Stimulated activated CD8-positive, alpha-beta memory T cell treated with anti-CD3 and anti-CD28 coated beads, Interleukin-7, amount 100 ng/mL, for 48 hours (primary cell): ENCODE measurements around the gene ELMO1.

Experiments
- DNase-seq, 2 donors: peaks; one replicate each; pipeline ENCODE4 v3.0.0-alpha.2; 2020; ENCODE audit warnings: low read depth in 1 of 2; ENCODE audit errors: extremely low read depth in 1 of 2

Gene ELMO1

DNA sequence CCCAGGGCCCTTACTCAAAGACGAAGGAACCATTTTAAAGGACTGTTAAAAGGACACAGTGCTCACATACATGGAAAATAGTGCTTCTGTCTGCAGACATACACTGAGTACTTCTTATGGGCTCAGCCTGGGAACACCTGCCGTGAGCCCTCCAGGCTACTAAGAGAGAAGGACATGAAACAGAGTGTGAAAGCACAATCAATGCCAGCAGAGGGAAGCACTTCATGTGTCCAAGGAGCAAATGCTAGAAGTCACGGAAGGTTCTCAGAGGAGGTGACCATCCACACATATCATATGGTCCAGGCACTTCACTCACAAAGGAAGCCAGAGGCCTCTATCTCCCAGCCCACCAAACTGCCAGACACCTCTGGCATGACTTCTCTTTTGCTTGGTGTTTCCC lies 15.5 kb downstream of the ELMO1 start:
- DNase-seq, result no peak

DNA sequence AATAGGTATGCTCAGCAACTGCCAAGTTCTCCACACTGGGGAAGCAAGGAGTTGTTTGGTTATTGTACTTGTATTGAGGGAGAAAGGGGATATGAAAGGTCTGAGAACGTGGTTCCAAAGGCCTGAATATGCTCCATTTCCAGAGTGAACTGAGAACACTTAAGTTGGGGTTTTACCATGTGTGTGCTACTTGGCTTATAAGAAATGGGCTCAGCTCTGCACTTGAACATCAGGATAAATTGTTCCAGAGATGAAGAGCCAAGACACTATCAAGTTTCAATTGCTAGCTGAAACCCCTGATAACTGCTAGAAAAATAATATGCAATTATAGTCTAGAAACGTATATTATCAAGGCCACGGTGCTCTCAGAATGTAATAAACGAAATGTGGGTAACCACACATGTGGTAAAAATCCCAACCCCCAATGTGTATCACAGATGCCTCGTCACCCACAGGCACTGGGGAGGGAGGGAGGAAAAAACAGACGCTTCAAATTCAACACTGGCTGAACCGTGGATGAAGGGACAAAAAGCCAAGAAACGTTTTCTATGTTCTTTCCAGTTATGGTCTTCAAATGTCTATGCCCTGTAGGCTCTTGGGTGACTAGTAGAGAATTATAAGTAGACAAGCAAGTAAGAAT lies 16.3 kb downstream of the ELMO1 start:
- no peak for DNase-seq

- no peak for DNase-seq
Observed at GRCh38 chr7:37431413-37431812, 17.3 kb downstream of the ELMO1 start.

DNA sequence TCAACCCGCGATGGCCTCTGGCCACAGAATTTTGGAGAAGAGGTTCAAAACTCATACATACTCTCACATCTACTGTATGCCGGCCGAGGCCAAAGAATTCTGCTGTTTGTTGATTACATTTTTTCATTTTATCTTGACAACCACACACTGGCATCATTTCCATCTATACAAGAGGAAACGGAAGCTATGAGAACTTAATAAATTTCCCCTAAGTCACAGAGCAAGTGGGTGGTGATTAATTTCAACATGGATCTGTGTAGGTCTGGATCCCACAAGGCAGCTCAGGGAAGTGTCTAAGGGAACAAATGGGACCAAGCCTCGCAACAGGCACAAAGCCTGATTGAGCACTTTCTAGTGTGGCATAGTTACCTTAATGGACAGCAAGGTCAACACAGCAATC lies 18.0 kb downstream of the ELMO1 start:
- no peak for DNase-seq

GRCh38 chr7:37430171-37430570 lies 18.5 kb downstream of the ELMO1 start:
- DNase-seq, result no peak

GRCh38 chr7:37429435-37429791 lies 19.3 kb downstream of the ELMO1 start:
- no peak for DNase-seq

DNA sequence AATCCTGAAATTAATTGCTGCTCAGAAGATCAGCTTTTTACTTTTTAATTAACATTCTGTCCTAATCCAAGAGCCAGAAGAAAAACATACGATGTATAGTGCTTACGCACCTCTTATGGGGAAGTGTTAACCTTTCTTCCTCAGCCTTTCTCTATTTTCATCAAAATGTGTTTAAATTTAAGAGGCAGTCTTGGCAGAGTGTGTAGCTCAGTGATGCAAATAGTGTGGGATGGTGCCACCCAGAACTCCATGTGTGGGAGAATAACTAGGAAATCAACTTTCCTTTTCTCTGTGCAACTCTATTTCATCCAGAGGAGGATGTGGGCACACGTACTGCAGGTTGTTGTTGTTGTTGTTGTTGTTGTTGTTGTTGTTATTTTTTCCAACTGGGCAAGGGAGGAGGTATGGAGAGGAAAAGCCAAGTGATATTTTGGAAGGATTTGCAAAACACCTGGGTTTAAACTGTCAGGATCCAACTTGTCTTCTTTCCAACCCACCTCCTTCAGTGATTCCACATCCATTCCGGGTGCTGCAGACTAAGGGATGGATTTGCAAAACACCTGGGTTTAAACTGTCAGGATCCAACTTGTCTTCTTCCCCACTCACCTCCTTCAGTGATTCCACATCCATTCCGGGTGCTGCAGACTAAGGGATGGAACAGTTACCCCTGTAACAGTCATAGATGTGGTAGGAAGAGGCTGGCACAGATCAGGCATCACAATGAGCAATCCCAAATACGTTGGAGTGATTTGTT lies 19.8 kb downstream of the ELMO1 start:
- no peak for DNase-seq

DNA sequence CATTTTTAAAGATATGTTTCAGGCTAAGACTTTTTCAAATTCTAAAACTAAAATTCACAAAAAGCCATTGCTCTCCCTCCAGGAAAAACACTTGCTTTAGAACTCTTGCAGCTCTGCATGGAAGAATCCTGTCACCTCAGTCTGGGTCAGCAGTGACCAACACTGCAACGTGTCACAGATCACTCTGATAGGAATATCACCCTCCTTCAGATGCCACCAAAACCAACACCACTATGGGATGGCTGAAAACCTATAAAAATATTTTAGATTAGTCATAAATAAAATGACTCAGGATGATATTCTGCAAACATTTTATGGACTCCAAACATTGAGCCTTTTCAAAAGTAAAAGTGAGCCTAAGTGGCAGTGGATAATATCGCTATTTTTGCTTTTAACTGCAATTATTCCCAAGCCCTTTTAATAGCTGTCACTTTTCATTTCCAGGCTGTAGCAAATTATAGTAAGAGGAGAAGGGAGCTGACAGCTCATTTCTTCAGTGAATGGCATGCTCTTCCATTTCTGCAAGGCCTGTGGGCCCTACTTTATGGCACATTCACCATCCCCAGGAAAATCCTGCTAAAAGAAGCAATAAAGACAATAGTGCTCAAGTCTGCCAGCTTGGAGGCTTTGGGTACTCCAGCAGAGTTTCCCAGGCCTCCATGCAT lies 21.3 kb downstream of the ELMO1 start:
- no peak for DNase-seq

GRCh38 chr7:37425498-37425897 lies 23.2 kb downstream of the ELMO1 start:
- DNase-seq, result no peak

GRCh38 chr7:37424995-37425394 lies 23.7 kb downstream of the ELMO1 start:
- DNase-seq, result no peak

GRCh38 chr7:37424521-37424920 lies 24.1 kb downstream of the ELMO1 start:
- DNase-seq, result no peak

DNA sequence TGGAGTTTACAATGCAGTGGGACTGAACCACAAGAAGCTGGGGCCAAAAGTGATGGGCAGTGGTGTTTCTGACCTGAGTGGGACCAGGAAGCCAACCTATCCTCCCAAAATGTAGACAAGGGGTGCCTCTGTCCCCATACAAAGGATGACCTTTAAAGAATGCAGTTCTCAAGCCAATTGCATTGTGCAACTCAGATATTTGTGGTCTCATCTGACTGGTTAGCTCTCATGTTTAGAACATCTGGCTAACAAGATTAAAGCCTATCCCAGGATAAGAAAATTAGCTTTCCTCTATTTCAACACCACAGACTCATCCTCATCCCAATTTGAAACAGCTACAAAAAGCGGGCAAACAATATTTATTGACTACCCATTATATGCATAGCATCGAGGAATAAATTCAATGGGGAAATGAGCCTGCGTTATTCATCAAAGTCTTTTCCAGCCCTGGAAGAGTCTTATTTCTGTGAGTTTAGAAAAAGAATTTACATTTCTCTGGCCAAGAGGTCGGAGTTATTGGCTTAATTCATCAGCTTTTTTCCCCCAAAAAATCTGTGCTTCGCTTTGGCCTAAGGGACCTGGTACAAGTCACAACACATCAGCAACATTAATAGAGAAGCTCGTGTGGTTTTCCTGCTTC lies 26.7 kb downstream of the ELMO1 start:
- no peak for DNase-seq

- DNase-seq, result no peak
Observed at GRCh38 chr7:37420946-37421695, 27.5 kb downstream of the ELMO1 start.

DNA sequence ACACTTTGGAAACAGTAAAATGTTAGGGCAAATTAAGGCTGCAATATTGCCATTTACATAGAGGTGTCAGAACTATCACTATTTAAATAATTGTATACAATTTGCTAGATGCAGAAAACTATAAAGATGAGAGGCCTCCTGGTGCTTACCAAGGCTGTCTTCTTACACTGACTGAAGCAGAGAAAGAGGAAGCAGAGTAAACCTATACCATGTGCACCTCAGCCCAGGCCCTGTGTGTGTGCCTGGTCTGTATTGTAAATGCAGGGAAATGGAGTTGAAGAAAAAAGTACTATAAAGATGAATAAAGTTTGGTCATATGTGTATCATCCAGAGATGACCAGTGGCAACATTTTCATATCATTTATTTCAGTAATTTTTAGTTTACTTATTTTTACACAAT lies 29.2 kb downstream of the ELMO1 start:
- DNase-seq, result no peak

GRCh38 chr7:37418381-37418780 lies 30.3 kb downstream of the ELMO1 start:
- no peak for DNase-seq

DNA sequence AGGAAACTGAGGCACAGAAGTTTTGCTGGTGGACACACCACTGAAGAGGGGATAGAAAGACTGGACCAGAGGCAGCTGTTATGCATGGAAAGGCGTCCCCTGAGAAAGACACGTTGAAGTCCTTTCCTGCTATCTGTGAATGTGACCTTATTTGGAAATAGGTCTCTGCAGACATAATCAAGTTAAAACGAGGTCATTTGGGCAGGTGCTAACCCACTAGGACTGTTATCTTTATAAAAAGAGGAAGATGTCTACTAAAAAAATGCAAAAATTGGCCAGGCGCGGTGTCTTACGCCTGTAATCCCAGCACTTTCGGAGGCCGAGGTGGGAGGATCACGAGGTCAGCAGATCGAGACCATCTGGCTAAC lies 31.6 kb downstream of the ELMO1 start:
- DNase-seq, result no peak

- no peak for DNase-seq
Observed at GRCh38 chr7:37416378-37417106, 32.1 kb downstream of the ELMO1 start.

GRCh38 chr7:37415629-37416028 lies 33.0 kb downstream of the ELMO1 start:
- DNase-seq, result no peak

DNA sequence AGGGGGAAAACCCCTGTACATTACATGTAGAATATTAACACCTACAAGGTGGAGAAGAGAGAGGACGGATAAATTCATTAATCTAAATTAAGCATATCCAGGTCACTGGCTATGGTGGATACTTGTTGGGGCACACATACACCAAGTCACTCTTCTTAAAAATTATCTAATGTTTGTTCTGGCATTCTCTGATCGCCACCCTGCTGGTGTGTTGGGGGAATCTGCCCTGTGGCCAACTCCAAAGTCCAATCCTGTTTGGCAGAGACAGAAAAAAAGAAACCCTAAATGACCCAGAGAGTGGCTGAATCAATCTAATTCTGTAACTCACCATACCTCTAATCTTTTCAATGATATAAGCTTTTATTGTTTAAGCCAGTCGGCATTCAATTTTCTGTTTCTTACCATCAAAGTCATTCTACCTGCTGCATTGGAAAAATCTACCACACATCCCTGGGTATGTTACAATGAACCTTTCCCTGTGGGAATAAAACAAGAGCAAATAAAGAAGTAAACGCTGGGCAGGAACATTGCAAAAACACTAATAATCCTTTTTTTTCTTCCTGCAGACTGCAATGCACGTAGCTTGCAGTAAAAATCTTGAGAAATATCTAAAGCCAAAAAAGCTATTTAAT lies 34.2 kb downstream of the ELMO1 start:
- DNase-seq, result no peak

DNA sequence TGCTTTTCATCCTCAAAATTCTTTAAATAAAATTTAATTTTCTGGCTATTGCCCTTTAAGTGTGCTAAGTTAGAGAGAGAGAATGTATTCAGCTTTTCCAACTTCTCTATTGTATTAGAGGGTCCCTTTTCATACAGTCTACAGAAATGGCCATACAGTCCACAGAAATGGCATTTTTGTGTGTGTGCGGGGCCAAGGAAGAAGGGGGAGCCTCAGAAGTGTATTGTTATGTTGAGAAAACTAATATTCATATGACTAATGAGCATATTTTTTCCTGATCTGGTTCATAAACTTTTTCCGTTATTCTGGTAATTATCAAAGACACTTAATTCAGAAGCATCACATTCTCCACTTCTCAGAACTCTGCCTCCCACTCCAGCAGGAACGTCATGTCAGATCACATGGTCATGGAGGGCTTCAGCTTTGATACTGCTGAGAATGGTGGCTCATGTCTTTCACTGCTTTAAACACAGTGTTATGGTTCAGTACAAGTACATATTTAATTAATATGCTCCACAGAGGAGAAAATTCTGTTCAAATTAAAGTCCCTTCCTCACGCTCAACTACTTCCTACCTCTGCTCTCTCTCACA lies 37.1 kb downstream of the ELMO1 start:
- no peak for DNase-seq
